PC-3 (cell line): ENCODE measurements around the gene GASK1B. TPM values are rescaled to one million over a fixed set of nuclear protein-coding genes. Genes with fewer than 3 reads are reported as not detected.

Source experiments
- ATAC-seq: fragments of 200-7000 bp; cut with Tn5 transposase; 2 replicates; pipeline ENCODE4 v1.9.1; 2020; ENCODE audit warnings: mild to moderate bottlenecking, moderate library complexity
- BruUV-seq: library from RNA; stranded (reverse); fragments of 400-500 nt; replicated peaks from 2 replicates; lab custom pipeline; 2021; lab: Mats Ljungman, UMichigan
- CTCF ChIA-PET: fragments of 300-600 bp; sonication (Branson Sonifier 250); formaldehyde crosslinking; loops from one replicate; lab custom pipeline; 2022; ENCODE audit warnings: antibody characterized with exemption; lab: Charles Lee
- POLR2A ChIA-PET: fragments of 300-600 bp; sonication (Branson Sonifier 250); formaldehyde crosslinking; loops from one replicate; lab custom pipeline; 2022; ENCODE audit warnings: antibody characterized with exemption; ENCODE audit not compliant: unreplicated experiment; lab: Charles Lee
- DNase-seq: peaks from one replicate; pipeline ENCODE4 v3.0.0-alpha.2; 2015
- H2AFZ ChIP-seq: fragments of 300-600 bp; sonication (generic); 2 replicates; pipeline ENCODE4 v1.6.0; 2016; ENCODE audit warnings: antibody characterized with exemption, low read length
- H3F3A ChIP-seq: fragments of 300-600 bp; sonication (generic); one replicate; pipeline ENCODE4 v1.6.0; 2017; ENCODE audit warnings: antibody characterized with exemption, low read length, control low read depth, mild to moderate bottlenecking; ENCODE audit not compliant: unreplicated experiment
- H3K27ac ChIP-seq: fragments of 300-600 bp; sonication (generic); 2 replicates; pipeline ENCODE4 v1.5.1; 2016; ENCODE audit warnings: mild to moderate bottlenecking, low read length
- H3K27me3 ChIP-seq: fragments of 300-600 bp; sonication (generic); 2 replicates; pipeline ENCODE4 v1.6.1; 2016; ENCODE audit warnings: low read length, mixed read lengths
- H3K36me3 ChIP-seq: fragments of 300-600 bp; sonication (generic); 2 replicates; pipeline ENCODE4 v1.6.1; 2016; ENCODE audit warnings: low read depth, mixed run types, low read length, mixed read lengths
- H3K4me1 ChIP-seq: fragments of 300-600 bp; sonication (generic); 2 replicates; pipeline ENCODE4 v1.5.1; 2016; ENCODE audit warnings: low read length; ENCODE audit not compliant: insufficient read depth
- H3K4me2 ChIP-seq: fragments of 300-600 bp; sonication (generic); 2 replicates; pipeline ENCODE4 v1.6.0; 2016; ENCODE audit warnings: low read length
- H3K4me3 ChIP-seq: fragments of 300-600 bp; sonication (generic); 2 replicates; pipeline ENCODE4 v1.5.1; 2016; ENCODE audit warnings: mild to moderate bottlenecking, low read length, mixed read lengths
- H3K79me2 ChIP-seq: fragments of 300-600 bp; sonication (generic); 2 replicates; pipeline ENCODE4 v1.6.1; 2017; ENCODE audit warnings: low read length, mixed read lengths
- H3K9ac ChIP-seq: fragments of 300-600 bp; sonication (generic); 2 replicates; pipeline ENCODE4 v1.6.0; 2016; ENCODE audit warnings: mild to moderate bottlenecking, low read length
- H3K9me2 ChIP-seq: fragments of 300-600 bp; sonication (generic); replicated peaks from 2 replicates; pipeline ENCODE4 v1.6.1; 2016; ENCODE audit warnings: mixed run types, low read length, mixed read lengths
- H3K9me3 ChIP-seq: fragments of 300-600 bp; sonication (generic); 2 replicates; pipeline ENCODE4 v1.6.1; 2016; ENCODE audit warnings: low read length, mixed read lengths
- H4K20me1 ChIP-seq: fragments of 300-600 bp; sonication (generic); 2 replicates; pipeline ENCODE4 v1.6.1; 2016; ENCODE audit warnings: low read length, mixed read lengths
- EZH2 ChIP-seq: fragments of 300-600 bp; sonication (generic); IDR thresholded peaks from one replicate; pipeline ENCODE4 v1.6.1; 2017; ENCODE audit warnings: antibody characterized with exemption, mild to moderate bottlenecking, low read length; ENCODE audit not compliant: unreplicated experiment
- EZH2phosphoT487 ChIP-seq: fragments of 300-600 bp; sonication (generic); IDR thresholded peaks from 2 replicates; pipeline ENCODE4 v1.6.1; 2018; ENCODE audit warnings: mild to moderate bottlenecking, antibody characterized with exemption, low read length, borderline replicate concordance
- intact Hi-C: fragments of 100-400 bp; cut with micrococcal nuclease; formaldehyde crosslinking; loops from 2 replicates; pipeline ENCODE4 v1.9.0; 2023
- total RNA-seq: library from RNA; depleted of rRNA; stranded (reverse); fragments of >200 nt; gene quantifications from 2 replicates; pipeline ENCODE4 v1.2.3, GENCODE V29; 2014
- TF ChIP-seq, protein P1 (sequence below): fragments of 300-600 bp; sonication (generic); conservative IDR thresholded peaks from 2 replicates; pipeline ENCODE4 v1.5.1; 2017; ENCODE audit warnings: antibody characterized with exemption, low read depth, mild to moderate bottlenecking, low read length

Gene GASK1B
- total RNA-seq, 1 experiment from 2014 or later = 0.51 TPM

DNA sequence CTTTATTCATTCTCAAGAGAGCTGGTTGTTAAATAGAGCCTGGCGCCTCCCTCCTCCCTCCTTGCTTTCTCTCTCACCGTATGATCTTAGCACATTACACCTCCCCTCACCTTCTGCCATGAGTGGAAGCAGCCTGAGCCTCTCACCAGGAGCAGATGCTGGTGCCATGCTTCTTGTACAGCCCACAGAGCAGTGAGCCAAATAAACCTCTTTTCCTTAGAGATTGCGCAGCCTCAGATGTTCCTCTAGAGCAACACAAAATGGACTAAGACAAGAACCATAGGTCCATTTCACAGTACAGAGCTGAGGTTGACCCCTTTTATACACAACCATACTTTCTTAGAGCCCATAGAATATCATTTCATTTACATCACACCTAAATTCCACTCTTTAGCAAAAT lies 27.4 kb upstream of the GASK1B start:
- Histone ChIP-seq H3K4me3 (no peak overlapping the region), H3K9me3 (no peaks in the 10 kb centered on the region), H3K9me2 (no peaks in the 10 kb centered on the region), H3K9ac (no peak overlapping the region), H3K27ac (no peak overlapping the region), H3K27me3 (no peaks in the 10 kb centered on the region), H3K4me2 (no peak overlapping the region), H3K36me3 (no peaks in the 10 kb centered on the region), H2AFZ (no peak overlapping the region), H3K4me1 (no peaks in the 10 kb centered on the region), H4K20me1 (no peaks in the 10 kb centered on the region), H3K79me2 (no peaks in the 10 kb centered on the region), H3F3A (no peaks in the 10 kb centered on the region)
- CTCF ChIA-PET = no interaction called here
- BruUV-seq = no TSS peak
- ATAC-seq (no peak), DNase-seq (no peak)
- POLR2A ChIA-PET = no interaction called here
- TF ChIP-seq, protein P1, sequence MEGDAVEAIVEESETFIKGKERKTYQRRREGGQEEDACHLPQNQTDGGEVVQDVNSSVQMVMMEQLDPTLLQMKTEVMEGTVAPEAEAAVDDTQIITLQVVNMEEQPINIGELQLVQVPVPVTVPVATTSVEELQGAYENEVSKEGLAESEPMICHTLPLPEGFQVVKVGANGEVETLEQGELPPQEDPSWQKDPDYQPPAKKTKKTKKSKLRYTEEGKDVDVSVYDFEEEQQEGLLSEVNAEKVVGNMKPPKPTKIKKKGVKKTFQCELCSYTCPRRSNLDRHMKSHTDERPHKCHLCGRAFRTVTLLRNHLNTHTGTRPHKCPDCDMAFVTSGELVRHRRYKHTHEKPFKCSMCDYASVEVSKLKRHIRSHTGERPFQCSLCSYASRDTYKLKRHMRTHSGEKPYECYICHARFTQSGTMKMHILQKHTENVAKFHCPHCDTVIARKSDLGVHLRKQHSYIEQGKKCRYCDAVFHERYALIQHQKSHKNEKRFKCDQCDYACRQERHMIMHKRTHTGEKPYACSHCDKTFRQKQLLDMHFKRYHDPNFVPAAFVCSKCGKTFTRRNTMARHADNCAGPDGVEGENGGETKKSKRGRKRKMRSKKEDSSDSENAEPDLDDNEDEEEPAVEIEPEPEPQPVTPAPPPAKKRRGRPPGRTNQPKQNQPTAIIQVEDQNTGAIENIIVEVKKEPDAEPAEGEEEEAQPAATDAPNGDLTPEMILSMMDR = no peak
- TF ChIP-seq EZH2 (no peak), EZH2phosphoT487 (no peak)
- intact Hi-C loops = no loop called here

DNA sequence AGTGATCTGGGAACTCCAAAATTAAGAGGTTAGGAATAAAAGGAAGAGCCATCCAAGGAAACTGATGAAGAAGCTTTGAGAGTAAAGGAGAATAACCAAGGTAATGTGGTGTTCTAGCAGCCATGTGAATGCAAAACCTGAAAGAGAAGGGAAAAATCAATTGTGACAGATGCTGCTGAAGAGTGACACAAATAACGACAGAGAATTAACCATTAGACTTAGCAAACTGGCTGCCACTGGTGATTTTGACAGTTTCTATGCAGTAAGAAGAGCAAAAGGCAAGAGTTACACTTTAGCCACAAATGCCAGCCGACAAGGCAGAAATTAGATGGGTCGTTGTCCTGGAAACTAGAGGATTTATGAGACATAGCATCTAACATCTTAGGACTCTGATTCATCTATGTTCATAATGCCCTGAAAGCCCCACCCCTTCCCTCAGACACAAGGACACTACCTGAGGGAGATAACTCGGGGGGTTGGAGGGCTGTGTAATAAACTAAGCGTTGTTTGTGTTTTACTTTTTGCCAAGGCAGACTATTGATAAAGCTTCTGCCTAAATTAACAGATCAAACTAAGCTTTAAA lies 24.5 kb upstream of the GASK1B start:
- CTCF ChIA-PET = no interaction called here
- no peak overlapping the region for H3K27ac ChIP-seq
- H3K9ac ChIP-seq = no peak overlapping the region
- no TSS peak for BruUV-seq
- H3K27me3 ChIP-seq = no peaks in the 10 kb centered on the region
- no peaks in the 10 kb centered on the region for H3F3A ChIP-seq
- H3K9me2 ChIP-seq = no peaks in the 10 kb centered on the region
- POLR2A ChIA-PET = no interaction called here
- H3K36me3 ChIP-seq = no peaks in the 10 kb centered on the region
- intact Hi-C loops = no loop called here
- no peak overlapping the region for H3K4me2 ChIP-seq
- no peak overlapping the region for H2AFZ ChIP-seq
- DNase-seq (no peak), ATAC-seq (no peak)
- H3K9me3 ChIP-seq = no peaks in the 10 kb centered on the region
- TF ChIP-seq, protein P1 = no peak
- TF ChIP-seq EZH2phosphoT487 (no peak), EZH2 (no peak)
- no peaks in the 10 kb centered on the region for H3K79me2 ChIP-seq
- no peaks in the 10 kb centered on the region for H4K20me1 ChIP-seq
- no peaks in the 10 kb centered on the region for H3K4me1 ChIP-seq
- no peak overlapping the region for H3K4me3 ChIP-seq

DNA sequence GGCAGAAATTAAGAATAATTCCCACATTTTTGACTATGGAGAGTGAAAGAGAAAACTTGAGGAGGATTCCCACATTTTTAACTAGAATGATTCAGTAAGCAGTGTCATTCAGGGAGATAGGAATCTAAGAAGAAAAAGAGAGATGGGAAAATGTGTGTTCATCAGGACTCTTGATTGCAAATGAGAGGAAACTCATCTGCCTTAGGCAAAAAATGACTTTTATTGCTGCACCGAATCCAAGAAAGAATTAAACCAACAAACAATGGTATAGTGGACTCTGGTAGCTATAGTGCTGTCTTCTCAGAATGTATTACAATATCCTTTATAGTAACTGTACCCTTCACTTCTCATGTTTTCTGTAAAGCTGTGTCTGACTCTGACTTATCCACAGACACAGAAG lies 22.5 kb upstream of the GASK1B start:
- Histone ChIP-seq H3K36me3 (no peaks in the 10 kb centered on the region), H3K4me1 (no peaks in the 10 kb centered on the region), H3K9me3 (no peaks in the 10 kb centered on the region), H3K9me2 (no peaks in the 10 kb centered on the region), H3K79me2 (no peaks in the 10 kb centered on the region), H3K9ac (no peak overlapping the region), H3K27me3 (no peaks in the 10 kb centered on the region), H3K4me3 (no peak overlapping the region), H3F3A (no peaks in the 10 kb centered on the region), H3K27ac (no peak overlapping the region), H4K20me1 (no peaks in the 10 kb centered on the region), H3K4me2 (no peak overlapping the region), H2AFZ (no peak overlapping the region)
- ATAC-seq (no peak), DNase-seq (no peak)
- intact Hi-C loops = no loop called here
- no TSS peak for BruUV-seq
- CTCF ChIA-PET = no interaction called here
- POLR2A ChIA-PET = interaction anchor here (0.6 kb wide), 1 partner anchor 77 kb away, joined by 6 read pairs; no protein-coding TSS in a partner anchor
- TF ChIP-seq EZH2 = no peak
